Neural crest cell (in vitro differentiated cells): Measurements from ENCODE around the gene ENSA. TPM values are rescaled to one million over a fixed set of nuclear protein-coding genes. Genes with fewer than 3 reads are reported as not detected.
"Not testable (repeated sequence)": the region's sequence is repeated elsewhere in the genome, so short reads cannot be mapped to it uniquely, and the experiment has no call there.

ENCODE experiments used
- DNase-seq: peaks from one replicate; pipeline ENCODE4 v3.0.0; 2021; ENCODE audit warnings: low read depth, mixed read lengths, low spot score
- H3K27ac Mint-ChIP-seq: one replicate; pipeline ENCODE4 v1.8.0; 2021; ENCODE audit warnings: mild to moderate bottlenecking, mixed read lengths; ENCODE audit not compliant: unreplicated experiment
- H3K27me3 Mint-ChIP-seq: 2 replicates; pipeline ENCODE4 v1.8.0; 2021; ENCODE audit warnings: low read depth, mild to moderate bottlenecking, mixed read lengths
- H3K36me3 Mint-ChIP-seq: 2 replicates; pipeline ENCODE4 v1.8.0; 2021; ENCODE audit warnings: low read depth, mild to moderate bottlenecking, mixed read lengths
- H3K4me1 Mint-ChIP-seq: 2 replicates; pipeline ENCODE4 v1.8.0; 2021; ENCODE audit warnings: mixed read lengths
- H3K4me3 Mint-ChIP-seq: one replicate; pipeline ENCODE4 v1.8.0; 2021; ENCODE audit warnings: mild to moderate bottlenecking, mixed read lengths
- H3K9me3 Mint-ChIP-seq: 2 replicates; pipeline ENCODE4 v1.8.0; 2021; ENCODE audit warnings: mixed read lengths
- CTCF ChIP-seq: fragments of 200-600 bp; sonication (generic); conservative IDR thresholded peaks from 2 replicates; pipeline ENCODE4 v1.5.0; 2021; ENCODE audit warnings: antibody characterized with exemption, mild to moderate bottlenecking
- total RNA-seq: library from RNA; stranded (reverse); gene quantifications from 2 replicates; pipeline ENCODE4 v1.2.1, GENCODE V29; 2021

The ENSA gene
- total RNA-seq, 1 donor from 2014 or later: 177 TPM

- Mint-ChIP-seq H3K4me1 (peaks cover 60% of the 10 kb centered on the region), H3K9me3 (no peaks in the 10 kb centered on the region), H3K36me3 (peaks cover 48% of the 10 kb centered on the region), H3K27ac (no peak overlapping the region), H3K4me3 (peak overlapping the region; percentile 98), H3K27me3 (peaks cover 15% of the 10 kb centered on the region)
- TF ChIP-seq CTCF: no peak
- DNase-seq: no peak
Measured at GRCh38 chr1:150576367-150576711, 53.1 kb downstream of the ENSA start.

- DNase-seq: no peak
- Mint-ChIP-seq H3K4me1 (peaks cover 57% of the 10 kb centered on the region), H3K36me3 (peaks cover 52% of the 10 kb centered on the region), H3K27ac (peak overlapping the region; percentile 67), H3K27me3 (peaks cover 15% of the 10 kb centered on the region), H3K9me3 (no peaks in the 10 kb centered on the region), H3K4me3 (peak overlapping the region; percentile 98)
- TF ChIP-seq CTCF: no peak
Measured at GRCh38 chr1:150575518-150576366, 53.7 kb downstream of the ENSA start.

GRCh38 chr1:150575072-150575489 lies 54.3 kb downstream of the ENSA start:
- Mint-ChIP-seq H3K9me3 (no peaks in the 10 kb centered on the region), H3K27me3 (peaks cover 15% of the 10 kb centered on the region), H3K36me3 (peaks cover 52% of the 10 kb centered on the region), H3K4me3 (peak overlapping the region; percentile 98), H3K27ac (no peak overlapping the region), H3K4me1 (peaks cover 54% of the 10 kb centered on the region)
- TF ChIP-seq CTCF: no peak
- DNase-seq: no peak

- Mint-ChIP-seq H3K9me3 (no peaks in the 10 kb centered on the region), H3K36me3 (peaks cover 52% of the 10 kb centered on the region), H3K27me3 (peaks cover 14% of the 10 kb centered on the region), H3K4me1 (peaks cover 56% of the 10 kb centered on the region), H3K27ac (no peak overlapping the region), H3K4me3 (peak overlapping the region; percentile 98)
- TF ChIP-seq CTCF: no peak
- DNase-seq: no peak
Measured at GRCh38 chr1:150574260-150575071, 54.9 kb downstream of the ENSA start.

- not testable (repeated sequence) for H3K27me3 Mint-ChIP-seq, H3K9me3 Mint-ChIP-seq, DNase-seq, H3K27ac Mint-ChIP-seq
- Mint-ChIP-seq H3K4me1 (peaks cover 63% of the 10 kb centered on the region), H3K4me3 (peak overlapping the region; percentile 70), H3K36me3 (peaks cover 49% of the 10 kb centered on the region)
Measured at GRCh38 chr1:150573648-150574071, 55.8 kb downstream of the ENSA start.
